Stimulated activated naive CD4-positive, alpha-beta T cell (primary cell): ENCODE results near the gene CHCHD5.
"Not testable (repeated sequence)": the region's sequence is repeated elsewhere in the genome, so short reads cannot be mapped to it uniquely, and the experiment has no call there.

Experiments
- DNase-seq, 6 experiments: peaks; one replicate each; lab custom pipeline; 2025; lab: John Stamatoyannopoulos, UW

Gene CHCHD5

GRCh38 chr2:112585873-112586464 lies 1.6 kb downstream of the CHCHD5 start:
- no peak for DNase-seq

GRCh38 chr2:112588611-112589045 lies 4.2 kb downstream of the CHCHD5 start:
- no peak for DNase-seq

- no peak for DNase-seq
Observed at GRCh38 chr2:112591413-112591812, 7.0 kb downstream of the CHCHD5 start.

- no peak for DNase-seq
Observed at GRCh38 chr2:112593736-112594135, 9.3 kb downstream of the CHCHD5 start.

DNA sequence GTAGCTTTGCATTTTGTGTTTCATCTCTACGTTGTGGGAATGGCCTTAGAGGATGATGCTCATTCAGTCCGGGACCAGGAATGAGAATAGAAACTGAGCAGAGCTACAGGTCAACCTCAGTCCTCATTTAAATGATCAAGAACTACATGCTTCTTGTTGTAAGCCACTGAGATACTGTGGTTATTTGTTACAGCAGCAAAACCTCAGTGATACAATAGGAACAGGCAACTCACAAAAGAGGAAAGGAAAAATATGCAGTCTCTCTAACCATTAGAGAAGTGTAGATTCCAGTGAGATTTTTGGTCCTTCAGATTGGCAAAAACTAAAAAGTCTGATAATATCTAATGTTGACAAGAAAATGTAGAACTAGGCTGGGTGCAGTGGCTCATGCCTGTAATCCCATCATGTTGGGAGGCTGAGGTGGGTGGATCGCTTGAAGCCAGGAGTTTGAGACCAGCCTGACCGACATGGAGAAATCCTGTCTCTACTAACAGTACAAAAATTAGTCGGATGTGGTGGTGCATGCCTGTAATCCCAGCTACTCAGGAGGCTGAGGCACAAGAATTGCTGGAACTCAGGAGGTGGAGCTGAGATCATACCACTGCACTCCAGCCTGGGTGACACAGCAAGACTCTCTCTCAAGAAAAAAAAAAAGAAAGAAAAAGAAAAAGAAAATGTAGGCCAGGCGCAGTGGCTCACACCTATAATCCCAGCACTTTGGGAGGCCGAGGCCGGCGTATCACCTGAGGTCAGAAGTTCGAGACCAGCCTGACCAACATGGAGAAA lies 13.3 kb downstream of the CHCHD5 start:
- no peak for DNase-seq

GRCh38 chr2:112600634-112601033 lies 16.2 kb downstream of the CHCHD5 start:
- DNase-seq, result no peak

DNA sequence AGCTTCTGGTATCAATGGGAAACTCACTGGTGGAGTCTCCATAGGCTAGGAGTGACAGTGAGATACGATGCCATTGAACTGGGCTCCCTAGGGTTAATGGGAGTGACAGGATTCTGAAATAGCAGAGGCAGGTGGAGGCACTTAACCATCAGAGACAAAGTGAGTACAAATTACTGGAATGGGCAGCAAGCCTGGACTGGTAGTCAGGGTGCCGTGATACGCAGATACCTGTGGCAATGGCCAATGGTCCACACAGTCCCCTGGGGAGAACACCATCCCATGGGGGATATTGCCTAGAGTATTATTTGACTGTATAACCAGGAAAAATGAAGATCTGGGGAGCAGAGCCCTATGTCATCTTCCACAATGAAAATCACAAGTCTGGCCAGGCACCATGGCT lies 17.3 kb downstream of the CHCHD5 start:
- DNase-seq, result no peak

- DNase-seq, result no peak
Observed at GRCh38 chr2:112602917-112603316, 18.5 kb downstream of the CHCHD5 start.

DNA sequence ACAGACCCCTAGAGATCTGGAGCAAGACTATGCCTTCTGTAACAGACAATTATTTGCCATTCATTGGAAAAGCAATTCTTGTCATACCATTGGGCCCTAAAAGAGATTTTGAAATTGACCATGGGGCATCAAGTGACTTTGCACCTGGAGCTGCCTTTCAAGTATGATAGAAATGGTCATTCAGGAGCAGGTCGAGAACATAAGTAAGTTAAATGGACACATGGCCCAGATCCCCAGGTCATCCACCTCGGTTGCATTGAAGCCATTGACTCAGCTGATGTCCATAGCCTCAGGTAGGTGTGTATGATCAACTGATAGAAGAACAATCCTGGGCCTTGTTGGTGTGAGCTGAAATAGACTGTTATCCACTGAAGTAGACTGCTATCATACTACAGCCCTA lies 19.3 kb downstream of the CHCHD5 start:
- no peak for DNase-seq

DNA sequence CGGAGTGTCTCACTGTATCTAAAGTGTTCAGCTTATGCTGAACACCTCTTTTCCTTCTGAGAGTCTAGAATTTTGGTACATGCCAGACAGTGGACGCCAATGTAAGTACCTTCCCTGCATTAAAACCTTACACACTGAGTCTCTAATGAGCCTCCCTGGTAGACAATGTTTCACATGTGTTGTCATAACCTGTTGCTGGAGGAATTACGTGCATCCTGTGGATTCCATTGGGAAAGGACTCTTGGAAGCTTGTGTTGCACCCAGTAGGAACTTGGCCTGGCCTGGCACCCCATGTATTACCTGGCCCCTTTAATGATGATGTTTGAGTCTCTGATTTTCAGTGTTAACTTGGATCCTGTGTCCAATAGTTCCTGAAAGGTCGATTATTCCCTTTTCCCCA lies 20.5 kb downstream of the CHCHD5 start:
- DNase-seq, result no peak

DNA sequence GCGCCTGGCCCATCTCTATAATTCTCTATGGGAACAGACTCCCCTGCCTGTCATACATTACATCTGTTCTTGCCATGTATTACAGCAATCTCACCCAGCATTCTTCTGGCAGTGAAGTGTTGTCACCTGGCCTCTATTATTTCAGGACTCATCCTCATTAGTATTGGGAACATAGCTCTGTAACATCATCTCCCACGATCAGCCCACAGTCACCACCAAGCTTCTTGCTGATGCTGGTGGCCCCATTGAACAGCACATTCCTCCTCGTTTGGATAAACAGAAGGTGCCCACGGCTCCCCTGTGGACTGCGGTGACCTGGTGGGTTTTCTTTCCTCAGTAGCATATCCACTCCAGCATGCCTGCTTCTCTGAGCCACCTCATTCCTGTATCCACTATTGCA lies 21.5 kb downstream of the CHCHD5 start:
- DNase-seq, result no peak

- DNase-seq, result no peak
Observed at GRCh38 chr2:112606547-112606946, 22.1 kb downstream of the CHCHD5 start.

DNA sequence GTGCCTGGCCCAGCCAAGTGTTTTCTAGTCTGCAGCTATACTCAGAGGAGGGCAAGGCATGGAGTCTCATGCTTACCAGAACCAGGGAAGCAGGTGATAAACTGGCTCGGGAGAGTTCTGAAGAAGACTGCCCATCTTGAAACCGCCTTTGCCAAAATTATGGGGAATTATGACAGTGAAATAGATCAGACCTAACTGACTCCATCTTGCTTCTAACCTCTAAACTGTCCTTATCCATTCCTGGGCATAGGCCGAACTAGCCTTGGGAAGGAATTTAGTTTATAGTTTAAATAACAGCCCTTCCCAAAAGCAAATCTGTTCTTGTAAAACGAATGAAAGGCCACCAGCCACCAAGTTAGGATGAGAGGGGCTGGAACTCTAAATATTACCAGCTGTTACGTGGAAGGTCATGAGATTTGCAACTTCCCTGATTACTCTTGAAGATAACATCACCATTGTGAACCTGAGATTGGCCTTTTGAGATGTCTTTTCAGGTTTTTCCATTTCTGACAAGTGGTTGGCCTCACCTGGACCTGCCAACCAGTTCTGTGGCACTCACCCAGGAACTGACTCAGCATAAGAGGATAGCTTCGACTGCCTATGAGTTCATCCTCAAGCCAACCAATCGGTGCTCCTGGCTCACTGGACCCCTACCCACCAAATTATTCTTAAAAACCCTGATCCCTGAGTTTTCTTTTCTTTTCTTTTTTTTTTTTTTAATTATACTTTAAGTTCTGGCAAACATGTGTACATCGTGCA lies 23.4 kb downstream of the CHCHD5 start:
- DNase-seq, result no peak

DNA sequence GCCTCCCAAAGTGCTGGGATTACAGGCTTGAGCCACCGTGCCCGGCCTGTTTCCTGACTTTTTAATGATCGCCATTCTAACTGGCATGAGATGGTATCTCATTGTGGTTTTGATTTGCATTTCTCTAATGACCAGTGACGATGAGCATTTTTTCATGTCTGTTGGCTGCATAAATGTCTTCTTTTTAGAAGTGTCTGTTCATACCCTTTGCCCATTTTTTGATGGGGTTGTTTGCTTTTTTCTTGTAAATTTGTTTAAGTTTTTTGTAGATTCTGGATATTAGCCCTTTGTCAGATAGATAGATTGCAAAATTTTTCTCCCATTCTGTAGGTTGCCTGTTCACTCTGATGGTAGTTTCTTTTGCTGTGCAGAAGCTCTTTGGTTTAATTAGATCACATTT lies 24.9 kb downstream of the CHCHD5 start:
- DNase-seq, result not testable (repeated sequence)

DNA sequence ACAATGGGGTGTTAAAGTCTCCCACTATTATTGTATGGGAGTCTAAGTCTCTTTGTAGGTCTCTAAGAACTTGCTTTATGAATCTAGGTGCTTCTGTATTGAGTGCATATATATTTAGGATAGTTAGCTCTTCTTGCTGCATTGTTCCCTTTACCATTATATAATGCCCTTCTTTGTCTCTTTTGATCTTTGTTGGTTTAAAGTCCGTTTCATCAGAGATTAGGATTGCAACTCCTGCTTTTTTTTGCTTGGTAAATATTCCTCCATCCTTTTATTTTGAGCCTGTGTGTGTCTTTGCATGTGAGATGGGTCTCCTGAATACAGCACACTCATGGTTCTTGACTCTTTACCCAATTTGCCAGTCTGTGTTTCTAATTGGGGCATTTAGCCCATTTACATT lies 27.9 kb downstream of the CHCHD5 start:
- not testable (repeated sequence) for DNase-seq

GRCh38 chr2:112614201-112614840 lies 29.9 kb downstream of the CHCHD5 start:
- DNase-seq, result no peak

DNA sequence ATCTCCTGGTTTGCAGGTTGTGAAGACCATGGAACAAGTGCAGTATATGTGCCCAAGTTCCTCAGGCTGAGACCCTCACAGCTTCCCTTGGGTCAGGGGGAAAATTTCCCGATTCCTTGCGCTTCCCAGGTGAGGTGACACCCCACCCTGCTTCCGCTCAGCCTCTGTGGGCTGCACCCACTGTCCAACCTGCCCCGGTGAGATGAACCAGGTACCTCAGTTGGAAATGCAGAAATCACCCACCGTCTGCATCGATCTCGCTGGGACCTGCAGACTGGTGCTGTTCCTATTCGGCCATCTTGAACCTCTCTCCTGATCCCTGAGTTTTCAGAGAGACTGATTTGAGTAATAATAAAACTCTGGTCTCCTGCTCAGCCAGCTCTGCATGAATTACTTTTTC lies 30.6 kb downstream of the CHCHD5 start:
- DNase-seq, result no peak

GRCh38 chr2:112615798-112616197 lies 31.4 kb downstream of the CHCHD5 start:
- not testable (repeated sequence) for DNase-seq

- no peak for DNase-seq
Observed at GRCh38 chr2:112618383-112618782, 34.0 kb downstream of the CHCHD5 start.

GRCh38 chr2:112621790-112622527 lies 37.5 kb downstream of the CHCHD5 start:
- no peak for DNase-seq

- DNase-seq, result no peak
Observed at GRCh38 chr2:112622528-112622849, 38.1 kb downstream of the CHCHD5 start.
